IPS-15b (cell line): ENCODE results near the gene CRNKL1.
A peak's percentile ranks its signal among the peaks of the same experiment; 100 is the strongest.

Source experiments
- H3K27me3 ChIP-seq: one replicate; pipeline ENCODE4 v1.6.1; 2013; ENCODE audit warnings: low read length; ENCODE audit not compliant: control insufficient read depth, insufficient read depth
- H3K36me3 ChIP-seq: one replicate; pipeline ENCODE4 v1.6.1; 2013; ENCODE audit warnings: low read length; ENCODE audit not compliant: control insufficient read depth, insufficient read depth
- H3K4me1 ChIP-seq: one replicate; pipeline ENCODE4 v1.6.1; 2013; ENCODE audit warnings: mild to moderate bottlenecking, low read length; ENCODE audit not compliant: control insufficient read depth, insufficient read depth
- H3K4me3 ChIP-seq: one replicate; pipeline ENCODE4 v1.5.1; 2013; ENCODE audit warnings: low read depth, low read length
- H3K9ac ChIP-seq: one replicate; pipeline ENCODE4 v1.6.1; 2013; ENCODE audit warnings: low read depth, mild to moderate bottlenecking, low read length
- H3K9me3 ChIP-seq: one replicate; pipeline ENCODE4 v1.6.1; 2013; ENCODE audit warnings: mild to moderate bottlenecking, low read length; ENCODE audit not compliant: control insufficient read depth, insufficient read depth

Gene CRNKL1

DNA sequence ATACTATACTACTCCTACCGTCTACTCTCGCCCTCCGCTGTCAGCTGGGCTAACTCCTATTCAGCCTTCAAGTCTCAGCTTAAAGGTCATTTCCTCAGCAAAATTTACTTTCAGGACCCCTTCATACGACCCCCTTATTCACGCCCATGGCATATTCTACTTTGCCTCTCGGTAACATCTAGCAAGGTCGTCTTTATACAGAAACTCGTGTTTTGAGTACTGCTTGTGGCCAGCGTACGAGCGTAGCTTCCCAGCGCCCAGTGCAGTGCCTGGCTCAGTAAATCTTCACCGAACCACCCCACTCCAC is 546 bp downstream of the CRNKL1 start:
- Histone ChIP-seq H3K27me3 (no peaks in the 10 kb centered on the region), H3K4me1 (no peaks in the 10 kb centered on the region), H3K9ac (peak overlapping the region; percentile 84), H3K4me3 (peak overlapping the region; percentile 97), H3K9me3 (no peaks in the 10 kb centered on the region), H3K36me3 (peaks cover 3% of the 10 kb centered on the region)

GRCh38 chr20:20039752-20040387 is 12.4 kb downstream of the CRNKL1 start:
- peaks cover 26% of the 10 kb centered on the region for H3K36me3 ChIP-seq

GRCh38 chr20:20038586-20038985 is 13.7 kb downstream of the CRNKL1 start:
- Histone ChIP-seq H3K9me3 (no peaks in the 10 kb centered on the region), H3K27me3 (no peaks in the 10 kb centered on the region), H3K4me1 (no peaks in the 10 kb centered on the region), H3K36me3 (peaks cover 19% of the 10 kb centered on the region), H3K4me3 (no peak overlapping the region), H3K9ac (no peak overlapping the region)

More at GRCh38 chr20:20039752-20040387, 12.4 kb downstream of the CRNKL1 start:
- Histone ChIP-seq H3K27me3 (no peaks in the 10 kb centered on the region), H3K9me3 (no peaks in the 10 kb centered on the region), H3K9ac (no peak overlapping the region), H3K4me1 (no peaks in the 10 kb centered on the region), H3K4me3 (no peak overlapping the region)

DNA sequence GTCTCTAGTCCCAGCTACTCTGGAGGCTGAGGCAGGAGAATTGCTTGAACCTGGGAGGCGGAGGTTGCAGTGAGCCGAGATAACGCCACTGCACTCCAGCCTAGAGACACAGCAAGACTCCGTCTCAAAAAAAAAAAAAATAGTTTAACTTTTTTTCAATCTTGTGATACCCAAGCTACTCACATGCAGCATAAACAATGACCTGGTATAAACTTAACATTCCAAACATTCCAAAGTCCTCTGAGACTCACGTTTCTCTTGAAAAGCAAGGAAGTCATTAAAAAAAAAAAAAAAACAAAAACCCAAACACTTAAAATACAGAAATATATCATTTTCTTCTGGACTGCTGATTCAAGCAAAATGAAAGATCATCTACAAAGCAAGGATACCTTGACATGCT is 14.3 kb downstream of the CRNKL1 start:
- no peaks in the 10 kb centered on the region for H3K27me3 ChIP-seq
- H3K9ac ChIP-seq: no peak overlapping the region
- H3K4me3 ChIP-seq: no peak overlapping the region
- H3K36me3 ChIP-seq: peaks cover 14% of the 10 kb centered on the region
- H3K4me1 ChIP-seq: no peaks in the 10 kb centered on the region
- H3K9me3 ChIP-seq: no peaks in the 10 kb centered on the region

- peaks cover 14% of the 10 kb centered on the region for H3K36me3 ChIP-seq
- H3K4me3 ChIP-seq: no peak overlapping the region
- H3K9me3 ChIP-seq: no peaks in the 10 kb centered on the region
- H3K27me3 ChIP-seq: no peaks in the 10 kb centered on the region
- no peaks in the 10 kb centered on the region for H3K4me1 ChIP-seq
- no peak overlapping the region for H3K9ac ChIP-seq
Observed at GRCh38 chr20:20036756-20037155, 15.5 kb downstream of the CRNKL1 start.

DNA sequence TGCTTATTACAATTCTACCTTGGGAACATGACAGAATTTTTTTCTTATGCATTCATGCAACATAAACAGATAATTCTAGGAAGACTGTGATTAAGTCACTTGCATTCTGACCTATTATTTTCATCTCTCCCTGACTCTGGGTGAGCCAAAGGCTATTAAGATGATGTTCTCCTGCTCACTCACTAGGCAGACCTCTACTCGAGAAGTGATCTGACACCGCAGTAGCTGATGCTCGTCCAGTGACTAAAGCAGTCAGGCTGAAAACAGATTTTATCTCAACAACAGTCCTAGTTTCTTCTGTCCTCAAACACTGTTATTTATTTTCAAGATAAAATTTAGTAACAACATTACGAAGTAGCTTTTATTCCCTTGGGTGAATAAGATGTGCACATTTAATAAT is 17.8 kb downstream of the CRNKL1 start:
- Histone ChIP-seq H3K27me3 (no peaks in the 10 kb centered on the region), H3K4me3 (no peak overlapping the region), H3K36me3 (peaks cover 14% of the 10 kb centered on the region), H3K9me3 (no peaks in the 10 kb centered on the region), H3K4me1 (no peaks in the 10 kb centered on the region), H3K9ac (no peak overlapping the region)

DNA sequence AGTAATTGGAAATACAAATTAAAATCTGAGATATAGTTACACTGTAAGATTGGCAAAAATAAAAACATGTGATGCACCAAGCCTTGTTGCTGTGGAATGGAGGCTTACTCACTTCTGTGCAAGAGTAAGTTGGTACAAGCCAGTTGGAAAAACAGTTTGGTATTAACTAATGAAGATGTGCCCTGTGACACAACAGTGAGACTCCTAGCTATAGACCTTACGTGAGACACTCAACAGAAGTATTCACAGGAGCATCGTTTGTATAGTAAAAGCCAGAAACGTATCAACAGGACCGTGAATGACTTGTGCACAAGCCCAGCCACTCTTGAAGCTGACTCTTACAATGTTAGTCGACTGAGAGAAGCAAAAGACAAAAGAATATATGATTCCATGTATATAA is 20.5 kb downstream of the CRNKL1 start:
- Histone ChIP-seq H3K9ac (no peak overlapping the region), H3K9me3 (no peaks in the 10 kb centered on the region), H3K4me3 (no peak overlapping the region), H3K36me3 (peaks cover 8% of the 10 kb centered on the region), H3K4me1 (no peaks in the 10 kb centered on the region), H3K27me3 (no peaks in the 10 kb centered on the region)

DNA sequence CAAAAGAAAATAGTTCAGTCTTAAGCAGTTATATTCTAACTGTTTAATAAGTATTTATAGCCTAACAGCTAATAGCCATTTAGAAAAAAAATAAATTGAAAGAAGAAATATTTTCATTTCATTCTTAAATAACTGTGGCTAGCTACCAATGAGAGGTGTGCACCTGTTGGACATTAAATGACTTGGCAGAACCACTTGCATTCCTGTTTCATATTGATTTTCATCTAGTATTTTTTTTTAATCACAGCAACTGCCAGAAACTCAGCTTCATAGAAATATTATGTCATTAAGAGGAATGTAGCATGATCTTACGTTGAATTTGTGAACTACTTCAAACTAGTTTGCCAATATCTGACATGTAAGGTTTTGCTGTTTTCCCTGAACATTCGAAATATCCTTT is 25.0 kb downstream of the CRNKL1 start:
- H3K4me1 ChIP-seq: no peaks in the 10 kb centered on the region
- no peak overlapping the region for H3K9ac ChIP-seq
- no peaks in the 10 kb centered on the region for H3K9me3 ChIP-seq
- no peaks in the 10 kb centered on the region for H3K36me3 ChIP-seq
- H3K27me3 ChIP-seq: no peaks in the 10 kb centered on the region
- no peak overlapping the region for H3K4me3 ChIP-seq

DNA sequence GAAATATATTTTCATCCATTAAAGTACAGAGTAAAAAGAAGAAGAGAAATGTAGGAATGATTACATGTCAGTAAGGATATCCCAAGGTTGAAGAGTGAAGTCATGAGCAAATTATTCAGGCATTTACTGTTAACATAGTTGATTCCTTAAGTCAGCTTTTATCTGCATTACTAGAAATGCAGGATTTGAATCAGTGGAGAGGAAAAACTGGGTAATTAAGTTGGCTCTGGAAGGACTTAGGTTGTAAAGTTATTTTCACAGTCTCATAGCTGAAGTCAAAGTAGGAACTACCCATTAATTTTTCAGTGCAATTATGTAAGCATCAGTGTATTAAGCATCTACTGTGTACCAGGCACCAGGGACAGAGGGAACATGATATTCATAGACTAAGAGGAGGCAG is 27.3 kb downstream of the CRNKL1 start:
- Histone ChIP-seq H3K4me1 (no peaks in the 10 kb centered on the region), H3K9me3 (no peaks in the 10 kb centered on the region), H3K4me3 (no peak overlapping the region), H3K36me3 (no peaks in the 10 kb centered on the region), H3K9ac (no peak overlapping the region), H3K27me3 (no peaks in the 10 kb centered on the region)

DNA sequence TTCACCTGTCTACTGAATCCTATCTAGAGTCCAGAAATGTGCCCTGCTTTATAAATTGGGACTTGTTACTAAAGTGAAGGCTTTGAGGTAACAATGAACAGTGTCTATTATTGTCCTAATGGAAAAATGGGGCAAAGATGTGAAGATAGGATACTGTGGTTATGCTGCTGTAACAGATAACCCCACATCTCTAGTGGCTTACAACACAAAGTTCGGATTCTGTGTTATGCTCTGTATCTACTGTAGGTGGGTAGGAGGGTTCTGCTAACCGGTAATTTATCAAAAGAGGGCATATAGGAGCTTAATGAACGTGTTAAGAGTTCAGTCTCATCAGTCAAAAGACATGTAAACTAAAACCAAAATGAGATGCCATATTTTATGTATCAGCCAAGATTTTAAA is 28.9 kb downstream of the CRNKL1 start:
- Histone ChIP-seq H3K27me3 (no peaks in the 10 kb centered on the region), H3K4me1 (no peaks in the 10 kb centered on the region), H3K4me3 (no peak overlapping the region), H3K36me3 (no peaks in the 10 kb centered on the region), H3K9ac (no peak overlapping the region), H3K9me3 (no peaks in the 10 kb centered on the region)

- Histone ChIP-seq H3K4me1 (no peaks in the 10 kb centered on the region), H3K36me3 (no peaks in the 10 kb centered on the region), H3K27me3 (no peaks in the 10 kb centered on the region), H3K4me3 (no peak overlapping the region), H3K9ac (no peak overlapping the region), H3K9me3 (no peaks in the 10 kb centered on the region)
Observed at GRCh38 chr20:20022498-20022897, 29.8 kb downstream of the CRNKL1 start.

GRCh38 chr20:20021835-20022234 is 30.4 kb downstream of the CRNKL1 start:
- Histone ChIP-seq H3K36me3 (no peaks in the 10 kb centered on the region), H3K9me3 (no peaks in the 10 kb centered on the region), H3K27me3 (no peaks in the 10 kb centered on the region), H3K4me1 (no peaks in the 10 kb centered on the region), H3K9ac (no peak overlapping the region), H3K4me3 (no peak overlapping the region)
